SK-N-SH treated with all-trans-retinoic acid at 6 μM for 48 hours (cell line): ENCODE results near the gene TLR9.

ENCODE experiments used
- ATAC-seq: fragments of 200-7000 bp; cut with Tn5 transposase; 3 replicates; pipeline ENCODE4 v1.9.1; 2020; ENCODE audit warnings: mild to moderate bottlenecking, moderate library complexity
- ARNTL ChIP-seq: fragments of 450-650 bp; formaldehyde crosslinking; IDR thresholded peaks from 2 replicates; pipeline ENCODE4 v1.5.0; 2020; ENCODE audit warnings: low read depth, mild to moderate bottlenecking, moderate library complexity, borderline replicate concordance
- BACH2 ChIP-seq: fragments of 250-450 bp; sonication (Bioruptor Pico); IDR thresholded peaks from 2 replicates; pipeline ENCODE4 v1.9.0; 2021; ENCODE audit warnings: mild to moderate bottlenecking, borderline replicate concordance
- CREB5 ChIP-seq: fragments of 250-450 bp; sonication (Bioruptor Pico); IDR thresholded peaks from 2 replicates; pipeline ENCODE4 v1.5.1; 2020; ENCODE audit warnings: low read depth, mild to moderate bottlenecking, moderate library complexity
- CSRNP3 ChIP-seq: fragments of 250-450 bp; sonication (Bioruptor Pico); IDR thresholded peaks from 2 replicates; pipeline ENCODE4 v1.5.1; 2021; ENCODE audit warnings: mild to moderate bottlenecking, moderate library complexity
- ESRRG ChIP-seq: fragments of 250-450 bp; sonication (Bioruptor Pico); IDR thresholded peaks from 2 replicates; pipeline ENCODE4 v1.6.1; 2021; ENCODE audit warnings: mild to moderate bottlenecking
- OSR1 ChIP-seq: fragments of 250-450 bp; sonication (Bioruptor Pico); IDR thresholded peaks from 2 replicates; pipeline ENCODE4 v1.8.0; 2022; ENCODE audit warnings: moderate library complexity, mild to moderate bottlenecking, inconsistent platforms
- PATZ1 ChIP-seq: fragments of 250-450 bp; sonication (Bioruptor Pico); IDR thresholded peaks from 2 replicates; pipeline ENCODE4 v1.8.0; 2020; ENCODE audit warnings: mild to moderate bottlenecking, moderate library complexity, borderline replicate concordance
- POU6F1 ChIP-seq: fragments of 250-450 bp; sonication (Bioruptor Pico); IDR thresholded peaks from 2 replicates; pipeline ENCODE4 v1.8.0; 2021; ENCODE audit warnings: low read depth, mild to moderate bottlenecking, moderate library complexity, borderline replicate concordance
- RARB ChIP-seq: fragments of 250-450 bp; sonication (Bioruptor Pico); IDR thresholded peaks from 2 replicates; pipeline ENCODE4 v1.8.0; 2021; ENCODE audit warnings: mild to moderate bottlenecking, moderate library complexity
- SNAI2 ChIP-seq: fragments of 250-450 bp; sonication (Bioruptor Pico); IDR thresholded peaks from 2 replicates; pipeline ENCODE4 v1.5.0; 2020; ENCODE audit warnings: mild to moderate bottlenecking, moderate library complexity
- TCF4 ChIP-seq: fragments of 250-450 bp; sonication (Bioruptor Pico); IDR thresholded peaks from 2 replicates; pipeline ENCODE4 v1.8.0; 2021; ENCODE audit warnings: mild to moderate bottlenecking, moderate library complexity, borderline replicate concordance
- TOX ChIP-seq: fragments of 250-450 bp; sonication (Bioruptor Pico); IDR thresholded peaks from 2 replicates; pipeline ENCODE4 v1.8.0; 2021; ENCODE audit warnings: mild to moderate bottlenecking, moderate library complexity, borderline replicate concordance
- TSHZ2 ChIP-seq: fragments of 250-450 bp; sonication (Bioruptor Pico); IDR thresholded peaks from 2 replicates; pipeline ENCODE4 v1.5.0; 2020; ENCODE audit warnings: mild to moderate bottlenecking, moderate library complexity
- ZC3H10 ChIP-seq: fragments of 250-450 bp; sonication (Bioruptor Pico); IDR thresholded peaks from 2 replicates; pipeline ENCODE4 v1.5.1; 2021; ENCODE audit warnings: mild to moderate bottlenecking, moderate library complexity
- ZFP30 ChIP-seq: fragments of 450-650 bp; formaldehyde crosslinking; IDR thresholded peaks from 2 replicates; pipeline ENCODE4 v1.5.0; 2022; ENCODE audit warnings: mild to moderate bottlenecking, moderate library complexity
- ZNF70 ChIP-seq: fragments of 450-650 bp; formaldehyde crosslinking; IDR thresholded peaks from 2 replicates; pipeline ENCODE4 v1.5.0; 2020; ENCODE audit warnings: mild to moderate bottlenecking, moderate library complexity
- ZNF8 ChIP-seq: fragments of 450-650 bp; formaldehyde crosslinking; IDR thresholded peaks from 2 replicates; pipeline ENCODE4 v1.5.0; 2020; ENCODE audit warnings: mild to moderate bottlenecking, moderate library complexity

TLR9 gene

GRCh38 chr3:52259035-52259434 lies 33.6 kb upstream of the TLR9 start:
- ATAC-seq: no peak
- no peak for TF ChIP-seq ZC3H10 (CRISPR knock-in tag)
- TF ChIP-seq RARB (CRISPR knock-in tag): no peak
- TF ChIP-seq ZNF70 (CRISPR knock-in tag): no peak
- TF ChIP-seq TSHZ2 (CRISPR knock-in tag): no peak
- TF ChIP-seq ESRRG (CRISPR knock-in tag): no peak

GRCh38 chr3:52257911-52258310 lies 32.5 kb upstream of the TLR9 start:
- ATAC-seq: no peak

GRCh38 chr3:52256622-52257021 lies 31.2 kb upstream of the TLR9 start:
- no peak for ATAC-seq

More at GRCh38 chr3:52257911-52258310, 32.5 kb upstream of the TLR9 start:
- TF ChIP-seq BACH2 (CRISPR knock-in tag): no peak
- TF ChIP-seq CSRNP3 (CRISPR knock-in tag): no peak
- no peak for TF ChIP-seq TOX (CRISPR knock-in tag)
- no peak for TF ChIP-seq CREB5 (CRISPR knock-in tag)
- TF ChIP-seq SNAI2 (CRISPR knock-in tag): no peak
- TF ChIP-seq TCF4 (CRISPR knock-in tag): no peak
- TF ChIP-seq RARB (CRISPR knock-in tag): no peak
- TF ChIP-seq OSR1 (CRISPR knock-in tag): no peak
- no peak for TF ChIP-seq POU6F1 (CRISPR knock-in tag)
- no peak for TF ChIP-seq ARNTL (CRISPR knock-in tag)
- TF ChIP-seq ZFP30 (CRISPR knock-in tag): no peak

More at GRCh38 chr3:52256622-52257021, 31.2 kb upstream of the TLR9 start:
- no peak for TF ChIP-seq ZC3H10 (CRISPR knock-in tag)
- no peak for TF ChIP-seq ARNTL (CRISPR knock-in tag)
- TF ChIP-seq PATZ1 (CRISPR knock-in tag): no peak
- no peak for TF ChIP-seq TSHZ2 (CRISPR knock-in tag)
- TF ChIP-seq OSR1 (CRISPR knock-in tag): no peak
- no peak for TF ChIP-seq ZNF8
- no peak for TF ChIP-seq SNAI2 (CRISPR knock-in tag)
